Caco-2 (cell line): Measurements from ENCODE around the gene TMEM121B. TPM values are rescaled to one million over a fixed set of nuclear protein-coding genes. Genes with fewer than 3 reads are reported as not detected.

Experiments used
- BruUV-seq: library from RNA; stranded (reverse); fragments of 400-500 nt; replicated peaks from 2 replicates; lab custom pipeline; 2021; lab: Mats Ljungman, UMichigan
- CTCF ChIA-PET: fragments of 300-600 bp; sonication (Branson Sonifier 250); formaldehyde crosslinking; loops from one replicate; lab custom pipeline; 2022; ENCODE audit warnings: antibody characterized with exemption; lab: Charles Lee
- POLR2A ChIA-PET: fragments of 300-600 bp; sonication (Branson Sonifier 250); formaldehyde crosslinking; loops from one replicate; lab custom pipeline; 2022; ENCODE audit warnings: antibody characterized with exemption; lab: Charles Lee
- DNase-seq, 2 experiments: peaks; one replicate each; pipeline versions ENCODE4 v3.0.0 to v3.0.0-alpha.2; 2020 to 2022
- H3K27me3 ChIP-seq: replicated peaks from 2 replicates; pipeline ENCODE4 v1.6.0; 2011; ENCODE audit warnings: low read length; ENCODE audit not compliant: control insufficient read depth, insufficient read depth
- H3K36me3 ChIP-seq: 2 replicates; pipeline ENCODE4 v1.5.1; 2011; ENCODE audit warnings: low read length; ENCODE audit not compliant: control insufficient read depth, insufficient read depth
- H3K4me1 ChIP-seq: fragments of 250-450 bp; sonication (Bioruptor Pico); 2 replicates; pipeline ENCODE4 v1.5.1; 2020; ENCODE audit warnings: mild to moderate bottlenecking
- H3K4me3 ChIP-seq: 2 replicates; pipeline ENCODE4 v1.5.1; 2011; ENCODE audit warnings: low read depth, mild to moderate bottlenecking, control low read depth, low read length
- H3K9me3 ChIP-seq: fragments of 250-450 bp; sonication (Bioruptor Pico); 2 replicates; pipeline ENCODE4 v1.5.1; 2020; ENCODE audit warnings: mild to moderate bottlenecking, moderate library complexity
- H3K27ac Mint-ChIP-seq: one replicate; pipeline ENCODE4 v1.8.0; 2022; ENCODE audit warnings: mixed read lengths; ENCODE audit not compliant: unreplicated experiment
- H3K27me3 Mint-ChIP-seq: one replicate; pipeline ENCODE4 v1.8.0; 2022; ENCODE audit warnings: mixed read lengths; ENCODE audit not compliant: insufficient read depth, unreplicated experiment
- H3K36me3 Mint-ChIP-seq: one replicate; pipeline ENCODE4 v1.8.0; 2022; ENCODE audit warnings: mild to moderate bottlenecking, mixed read lengths; ENCODE audit not compliant: insufficient read depth, unreplicated experiment
- H3K4me1 Mint-ChIP-seq: one replicate; pipeline ENCODE4 v1.8.0; 2022; ENCODE audit warnings: low read depth, mixed read lengths; ENCODE audit not compliant: unreplicated experiment
- H3K4me3 Mint-ChIP-seq: one replicate; pipeline ENCODE4 v1.8.0; 2022; ENCODE audit warnings: mild to moderate bottlenecking, moderate library complexity, mixed read lengths; ENCODE audit not compliant: unreplicated experiment
- H3K9me3 Mint-ChIP-seq: one replicate; pipeline ENCODE4 v1.8.0; 2022; ENCODE audit warnings: mixed read lengths; ENCODE audit not compliant: unreplicated experiment
- intact Hi-C: fragments of 100-400 bp; cut with micrococcal nuclease; formaldehyde crosslinking; loops from one replicate; pipeline ENCODE4 v1.10.0; 2022; ENCODE audit not compliant: unreplicated experiment
- total RNA-seq: library from RNA; stranded (reverse); gene quantifications from 2 replicates; pipeline ENCODE4 v1.2.3, GENCODE V29; 2022
- TF ChIP-seq, protein P1 (sequence below), 2 experiments: fragments of 200-600 bp in 1 of 2; IDR thresholded peaks; 1 replicate in 1 of 2; 2 replicates in 1 of 2; pipeline versions ENCODE4 v1.5.1 to v1.8.0; 2011 to 2022; ENCODE audit warnings: antibody characterized with exemption in 1 of 2, control low read depth in 1 of 2, inconsistent platforms in 1 of 2, low read depth in 1 of 2, low read length in 1 of 2, mild to moderate bottlenecking in 1 of 2, moderate library complexity in 1 of 2; ENCODE audit not compliant: insufficient read depth in 1 of 2, severe bottlenecking in 1 of 2, unreplicated experiment in 1 of 2

The TMEM121B gene
- total RNA-seq, 1 experiment from 2014 or later = 0.82 TPM

DNA sequence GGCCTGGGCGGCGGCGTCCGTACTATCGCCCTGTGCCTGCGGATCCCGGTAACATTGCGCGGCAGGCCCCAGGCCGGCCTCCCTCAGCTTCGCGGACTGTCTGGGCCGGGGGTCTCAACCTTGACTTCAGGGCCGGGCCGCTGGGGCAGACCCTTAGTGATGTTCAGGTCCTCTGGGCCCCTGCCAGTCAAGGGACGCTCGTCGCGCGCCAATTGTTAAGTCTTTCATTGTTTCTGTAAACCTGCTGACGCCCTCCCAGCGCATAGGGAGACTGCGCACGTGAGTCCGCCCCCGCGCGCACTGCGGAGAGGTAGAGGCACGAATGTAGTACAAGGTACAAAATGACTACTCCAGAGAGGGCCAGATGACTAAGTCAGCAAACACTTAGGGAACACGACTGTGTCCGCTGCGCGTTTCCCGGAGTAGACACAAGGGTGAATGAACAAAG is 38.4 kb upstream of the TMEM121B start:
- Histone ChIP-seq H3K36me3 (0 out of 2 replicates have a peak, but pooled peaks cover 1% of the 10 kb centered on the region), H3K4me3 (peak overlapping the region; percentile 97), H3K27me3 (no peaks in the 10 kb centered on the region), H3K4me1 (0 out of 2 replicates have a peak, but pooled peaks cover 3% of the 10 kb centered on the region), H3K9me3 (no peaks in the 10 kb centered on the region)
- ChIA-PET POLR2A (interaction anchor here (1.6 kb wide), 1 partner anchor 13 kb away, joined by 4 read pairs; no protein-coding TSS in a partner anchor), CTCF (interaction anchor here (1.0 to 2.5 kb wide), 2 partner anchors 12 to 342 kb away, joined by 5 to 21 read pairs; no protein-coding TSS in a partner anchor)
- BruUV-seq = TSS peak; percentile 38
- peak; percentile 59 to 75 for DNase-seq
- TF ChIP-seq, protein P1, sequence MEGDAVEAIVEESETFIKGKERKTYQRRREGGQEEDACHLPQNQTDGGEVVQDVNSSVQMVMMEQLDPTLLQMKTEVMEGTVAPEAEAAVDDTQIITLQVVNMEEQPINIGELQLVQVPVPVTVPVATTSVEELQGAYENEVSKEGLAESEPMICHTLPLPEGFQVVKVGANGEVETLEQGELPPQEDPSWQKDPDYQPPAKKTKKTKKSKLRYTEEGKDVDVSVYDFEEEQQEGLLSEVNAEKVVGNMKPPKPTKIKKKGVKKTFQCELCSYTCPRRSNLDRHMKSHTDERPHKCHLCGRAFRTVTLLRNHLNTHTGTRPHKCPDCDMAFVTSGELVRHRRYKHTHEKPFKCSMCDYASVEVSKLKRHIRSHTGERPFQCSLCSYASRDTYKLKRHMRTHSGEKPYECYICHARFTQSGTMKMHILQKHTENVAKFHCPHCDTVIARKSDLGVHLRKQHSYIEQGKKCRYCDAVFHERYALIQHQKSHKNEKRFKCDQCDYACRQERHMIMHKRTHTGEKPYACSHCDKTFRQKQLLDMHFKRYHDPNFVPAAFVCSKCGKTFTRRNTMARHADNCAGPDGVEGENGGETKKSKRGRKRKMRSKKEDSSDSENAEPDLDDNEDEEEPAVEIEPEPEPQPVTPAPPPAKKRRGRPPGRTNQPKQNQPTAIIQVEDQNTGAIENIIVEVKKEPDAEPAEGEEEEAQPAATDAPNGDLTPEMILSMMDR (IDR thresholded peaks at IDR 0.05; ENCODE audit: insufficient read depth in 1 of 2, low read depth in 1 of 2, low read length in 1 of 2, severe bottlenecking in 1 of 2, unreplicated experiment in 1 of 2) = no peak
- Mint-ChIP-seq H3K36me3 (peaks cover 28% of the 10 kb centered on the region), H3K27ac (peak overlapping the region; percentile 69), H3K27me3 (no peaks in the 10 kb centered on the region), H3K4me3 (peak overlapping the region; percentile 86), H3K4me1 (no peaks in the 10 kb centered on the region), H3K9me3 (no peaks in the 10 kb centered on the region)
- intact Hi-C loops = loop anchor here (1.0 kb wide), 2 partner anchors 10 to 12 kb away; no protein-coding TSS in a partner anchor

DNA sequence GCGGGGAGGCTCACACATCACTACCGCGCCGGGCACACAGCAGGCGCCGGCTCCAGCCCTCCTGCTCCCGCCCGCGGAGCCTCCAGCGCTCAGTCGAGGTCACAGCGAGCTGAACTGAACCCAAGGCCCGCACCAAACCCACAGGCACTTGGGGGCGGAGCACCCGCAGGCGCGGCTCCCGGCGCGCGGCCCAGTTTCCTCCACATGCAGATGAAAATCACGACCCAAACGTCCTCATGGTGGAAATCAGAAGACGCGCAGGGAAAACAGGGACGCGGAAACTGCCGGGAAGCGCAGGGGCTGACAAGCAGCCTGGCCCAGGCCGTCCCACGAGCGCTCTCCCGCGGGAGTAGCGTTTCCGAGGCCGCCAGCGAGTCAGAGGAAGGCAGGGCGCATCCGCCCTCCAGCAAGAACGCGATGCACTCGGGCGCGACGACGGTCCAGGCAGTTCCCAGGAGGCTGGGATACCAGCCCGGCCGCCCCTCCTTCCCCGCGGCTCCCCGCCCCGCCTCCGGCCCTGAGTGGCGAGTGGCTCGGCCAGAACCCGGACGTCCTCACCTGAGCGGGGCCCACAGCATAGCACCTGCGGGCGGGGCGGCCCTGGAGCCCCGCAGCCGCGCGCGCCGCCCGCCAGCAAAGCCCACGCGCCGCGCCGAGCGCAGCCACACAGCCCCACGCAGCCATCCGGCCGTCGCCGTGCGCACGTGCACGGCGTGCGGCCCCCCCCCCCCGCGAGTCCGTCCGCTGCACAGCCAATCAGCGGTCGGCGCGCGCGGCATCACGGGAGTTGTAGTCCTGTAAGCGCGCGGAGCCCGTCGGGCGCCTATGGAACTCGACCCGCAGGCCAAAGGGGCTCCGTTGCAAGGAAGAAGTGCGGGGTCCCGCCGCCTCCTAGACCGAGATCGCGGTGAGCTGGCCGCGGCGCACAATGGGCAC is 37.7 kb upstream of the TMEM121B start, which contains the start of gene HDHD5:
Gene HDHD5 (minus strand): TSS at position 710 of the 936 bp plus-strand sequence. CDS start 26 bp downstream, at position 684.
- Mint-ChIP-seq H3K27me3 (no peaks in the 10 kb centered on the region), H3K4me3 (peak within 1 kb of the TSS; percentile 86), H3K36me3 (peaks cover 28% of the 10 kb centered on the region), H3K27ac (peak within 1 kb of the TSS; percentile 69), H3K4me1 (no peaks in the 10 kb centered on the region), H3K9me3 (no peaks in the 10 kb centered on the region)
- Histone ChIP-seq H3K4me3 (peak within 1 kb of the TSS; percentile 97), H3K4me1 (0 out of 2 replicates have a peak, but pooled peaks cover 3% of the 10 kb centered on the region), H3K36me3 (0 out of 2 replicates have a peak, but pooled peaks cover 1% of the 10 kb centered on the region), H3K27me3 (no peaks in the 10 kb centered on the region), H3K9me3 (no peaks in the 10 kb centered on the region)
- peak; percentile 90 to 91 for DNase-seq
- intact Hi-C loops = loop anchor here (1.0 kb wide), 3 partner anchors 10 to 38 kb away; partner anchors contain the start of gene TMEM121B
- TF ChIP-seq, protein P1 (IDR thresholded peaks at IDR 0.05; ENCODE audit: insufficient read depth in 1 of 2, low read depth in 1 of 2, low read length in 1 of 2, severe bottlenecking in 1 of 2, unreplicated experiment in 1 of 2) = no peak
- POLR2A ChIA-PET = interaction anchor here (0.7 to 1.6 kb wide), 2 partner anchors 10 to 13 kb away, joined by 3 to 4 read pairs; no protein-coding TSS in a partner anchor
- no TSS peak for BruUV-seq
- CTCF ChIA-PET = interaction anchor here (2.5 kb wide), 1 partner anchor 13 kb away, joined by 21 read pairs; no protein-coding TSS in a partner anchor

DNA sequence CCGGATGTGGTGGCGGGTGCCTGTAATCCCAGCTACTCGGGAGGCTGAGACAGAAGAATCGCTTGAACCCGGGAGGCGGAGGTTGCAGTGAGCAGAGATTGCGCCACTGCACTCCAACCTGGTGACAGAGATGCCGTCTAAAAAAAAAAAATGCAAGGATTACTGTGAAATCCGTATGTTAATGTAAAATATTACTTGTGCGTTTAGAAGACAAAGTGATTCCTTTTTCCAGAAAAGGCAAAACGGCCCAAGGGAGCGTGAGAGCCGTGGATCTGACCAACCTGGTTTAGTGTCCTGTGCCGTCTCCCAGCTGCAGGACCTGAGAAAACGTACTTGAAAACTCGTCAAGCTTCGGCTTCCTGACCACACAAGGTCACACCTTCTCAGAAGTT is 37.0 kb upstream of the TMEM121B start:
- Histone ChIP-seq H3K4me3 (peak overlapping the region; percentile 97), H3K4me1 (0 out of 2 replicates have a peak, but pooled peaks cover 3% of the 10 kb centered on the region), H3K9me3 (no peaks in the 10 kb centered on the region), H3K36me3 (0 out of 2 replicates have a peak, but pooled peaks cover 1% of the 10 kb centered on the region), H3K27me3 (no peaks in the 10 kb centered on the region)
- H3K9me3 Mint-ChIP-seq = no peaks in the 10 kb centered on the region
- ChIA-PET CTCF (interaction anchor here (1.0 to 2.5 kb wide), 2 partner anchors 11 to 13 kb away, joined by 3 to 21 read pairs; no protein-coding TSS in a partner anchor), POLR2A (interaction anchor here (0.7 to 1.6 kb wide), 2 partner anchors 11 to 14 kb away, joined by 3 to 4 read pairs; no protein-coding TSS in a partner anchor)
- peaks cover 28% of the 10 kb centered on the region for H3K36me3 Mint-ChIP-seq
- H3K4me3 Mint-ChIP-seq = peak overlapping the region; percentile 86
- DNase-seq = no peak
- BruUV-seq = no TSS peak
- intact Hi-C loops = loop anchor here (1.0 kb wide), 1 partner anchor 37 kb away; the partner anchor contains the start of gene TMEM121B
- H3K27me3 Mint-ChIP-seq = no peaks in the 10 kb centered on the region
- no peaks in the 10 kb centered on the region for H3K4me1 Mint-ChIP-seq
- H3K27ac Mint-ChIP-seq = peak overlapping the region; percentile 53
- TF ChIP-seq, protein P1 (IDR thresholded peaks at IDR 0.05; ENCODE audit: insufficient read depth in 1 of 2, low read depth in 1 of 2, low read length in 1 of 2, severe bottlenecking in 1 of 2, unreplicated experiment in 1 of 2) = no peak
